H1 (cell line): ENCODE results near the gene GP5. TPM values are rescaled to one million over a fixed set of nuclear protein-coding genes. Genes with fewer than 3 reads are reported as not detected.

ENCODE experiments used
- CTCF ChIA-PET: fragments of 300-600 bp; sonication (Branson Sonifier 250); formaldehyde crosslinking; loops from one replicate; lab custom pipeline; 2021; ENCODE audit not compliant: partially characterized antibody; lab: Charles Lee
- POLR2A ChIA-PET: fragments of 300-600 bp; sonication (Branson Sonifier 250); formaldehyde crosslinking; loops from one replicate; lab custom pipeline; 2021; ENCODE audit warnings: inconsistent platforms; ENCODE audit not compliant: partially characterized antibody; lab: Charles Lee
- DNase-seq, 2 experiments: peaks; one replicate each; pipeline versions ENCODE4 v3.0.0 to v3.0.0-alpha.2; 2010 to 2022; ENCODE audit warnings: low spot score in 2 of 2, low read depth in 1 of 2, mixed read lengths in 1 of 2
- FAIRE-seq: peaks from 2 replicates; lab custom pipeline; 2011; peaks lifted over from hg19 to GRCh38; lab: Jason Lieb, UNC
- H2AFZ ChIP-seq: 2 replicates; pipeline ENCODE4 v1.8.1; 2012; ENCODE audit warnings: low read length, inconsistent platforms
- H2AK5ac ChIP-seq: 2 replicates; pipeline ENCODE4 v1.6.1; 2013; ENCODE audit warnings: low read depth, low read length
- H2BK120ac ChIP-seq: replicated peaks from 2 replicates; pipeline ENCODE3; 2013; ENCODE audit warnings: low read depth, low read length, inconsistent platforms
- H2BK12ac ChIP-seq: 2 replicates; pipeline ENCODE4 v1.6.1; 2013; ENCODE audit warnings: low read depth, low read length
- H2BK15ac ChIP-seq: 2 replicates; pipeline ENCODE4 v1.6.1; 2013; ENCODE audit warnings: low read length
- H2BK20ac ChIP-seq: 2 replicates; pipeline ENCODE4 v1.6.1; 2013; ENCODE audit warnings: low read length
- H2BK5ac ChIP-seq: 2 replicates; pipeline ENCODE4 v1.6.1; 2013; ENCODE audit warnings: low read depth, low read length
- H3K14ac ChIP-seq: 2 replicates; pipeline ENCODE4 v1.6.1; 2013; ENCODE audit warnings: inconsistent platforms; ENCODE audit not compliant: insufficient read length
- H3K18ac ChIP-seq: 2 replicates; pipeline ENCODE4 v1.6.1; 2013; ENCODE audit warnings: low read length; ENCODE audit errors: extremely low read depth
- H3K23ac ChIP-seq: 2 replicates; pipeline ENCODE4 v1.6.1; 2013; ENCODE audit warnings: inconsistent platforms; ENCODE audit not compliant: insufficient read length
- H3K23me2 ChIP-seq: 2 replicates; pipeline ENCODE4 v1.6.1; 2013; ENCODE audit warnings: low read depth, low read length
- H3K27ac ChIP-seq: 2 replicates; pipeline ENCODE4 v1.6.1; 2011; ENCODE audit warnings: low read depth, low read length, inconsistent platforms
- H3K27me3 ChIP-seq, 4 experiments: replicated peaks in 1 of 4; 1 replicate in 1 of 4; 2 replicates in 3 of 4; pipeline versions ENCODE4 v1.6.1 to v1.8.1; 2011 to 2013; ENCODE audit warnings: low read length in 3 of 4, mild to moderate bottlenecking in 3 of 4, inconsistent platforms in 2 of 4, mixed read lengths in 2 of 4, moderate library complexity in 1 of 4; ENCODE audit not compliant: control insufficient read depth in 3 of 4, insufficient read depth in 3 of 4; ENCODE audit errors: extremely low read depth in 1 of 4
- H3K36me3 ChIP-seq, 4 experiments: 2 replicates each; pipeline versions ENCODE4 v1.6.1 to v1.8.1; 2011 to 2013; ENCODE audit warnings: mild to moderate bottlenecking in 4 of 4, low read length in 3 of 4, moderate library complexity in 2 of 4, control low read depth in 1 of 4, inconsistent platforms in 1 of 4; ENCODE audit not compliant: insufficient read depth in 4 of 4, control insufficient read depth in 2 of 4
- H3K4ac ChIP-seq: replicated peaks from 2 replicates; pipeline ENCODE3; 2013; ENCODE audit warnings: low read length, low read depth, mixed read lengths, inconsistent platforms; ENCODE audit not compliant: insufficient read length
- H3K4me1 ChIP-seq, 4 experiments: replicated peaks in 1 of 4; 1 replicate in 1 of 4; 2 replicates in 3 of 4; pipeline versions ENCODE4 v1.6.1 to v1.8.1; 2011 to 2013; ENCODE audit warnings: low read length in 3 of 4, inconsistent platforms in 2 of 4, mixed read lengths in 1 of 4; ENCODE audit not compliant: insufficient read depth in 4 of 4, control insufficient read depth in 3 of 4
- H3K4me2 ChIP-seq, 2 experiments: 2 replicates each; pipeline versions ENCODE4 v1.6.1 to v1.8.1; 2011 to 2013; ENCODE audit warnings: low read depth in 2 of 2, low read length in 2 of 2, control low read depth in 1 of 2, inconsistent platforms in 1 of 2, mild to moderate bottlenecking in 1 of 2; ENCODE audit not compliant: insufficient read depth in 1 of 2
- H3K4me3 ChIP-seq, 4 experiments: fragments of 200-600, 300-600 bp in 1 of 4; sonication (generic), shearing (Covaris generic), sonication (Bioruptor Twin) in 1 of 4; 2 replicates each; pipeline versions ENCODE4 v1.5.1 to v1.8.1; 2011 to 2016; ENCODE audit warnings: low read length in 4 of 4, low read depth in 3 of 4, control low read depth in 2 of 4, inconsistent platforms in 2 of 4, mild to moderate bottlenecking in 2 of 4, mixed read lengths in 1 of 4, moderate library complexity in 1 of 4; ENCODE audit not compliant: insufficient read depth in 2 of 4; ENCODE audit errors: extremely low read depth in 1 of 4
- H3K56ac ChIP-seq: replicated peaks from 2 replicates; pipeline ENCODE3; 2013; ENCODE audit warnings: low read depth, mild to moderate bottlenecking, mixed read lengths, low read length, inconsistent platforms; ENCODE audit not compliant: insufficient read length
- H3K79me1 ChIP-seq: 2 replicates; pipeline ENCODE4 v1.6.1; 2013; ENCODE audit warnings: low read depth, low read length, control low read depth
- H3K79me2 ChIP-seq, 2 experiments: 2 replicates each; pipeline versions ENCODE4 v1.6.1 to v1.8.1; 2012 to 2013; ENCODE audit warnings: low read length in 2 of 2, mild to moderate bottlenecking in 2 of 2, inconsistent platforms in 1 of 2; ENCODE audit not compliant: insufficient read depth in 2 of 2, control insufficient read depth in 1 of 2
- H3K9ac ChIP-seq, 4 experiments: replicated peaks in 1 of 4; 1 replicate in 1 of 4; 2 replicates in 3 of 4; pipeline versions ENCODE4 v1.6.1 to v1.8.1; 2011 to 2013; ENCODE audit warnings: low read depth in 3 of 4, low read length in 3 of 4, control low read depth in 2 of 4, mild to moderate bottlenecking in 2 of 4, moderate library complexity in 2 of 4, inconsistent platforms in 1 of 4; ENCODE audit errors: extremely low read depth in 1 of 4
- H3K9me3 ChIP-seq, 2 experiments: 2 replicates each; pipeline versions ENCODE4 v1.6.1 to v1.8.1; 2012 to 2013; ENCODE audit warnings: mild to moderate bottlenecking in 2 of 2, moderate library complexity in 2 of 2, control low read depth in 1 of 2, inconsistent platforms in 1 of 2, low read depth in 1 of 2, low read length in 1 of 2, mixed read lengths in 1 of 2; ENCODE audit not compliant: insufficient read depth in 2 of 2
- H4K20me1 ChIP-seq, 2 experiments: replicated peaks in 1 of 2; 2 replicates each; pipeline versions ENCODE3 to v1.8.1; 2011 to 2013; ENCODE audit warnings: inconsistent platforms in 2 of 2, low read length in 2 of 2, mild to moderate bottlenecking in 1 of 2; ENCODE audit not compliant: insufficient read depth in 2 of 2, control insufficient read depth in 1 of 2
- H4K5ac ChIP-seq: 2 replicates; pipeline ENCODE4 v1.6.1; 2013; ENCODE audit warnings: low read length, low read depth, mixed read lengths, inconsistent platforms; ENCODE audit not compliant: insufficient read length
- H4K8ac ChIP-seq: 2 replicates; pipeline ENCODE4 v1.8.0; 2013; ENCODE audit warnings: mild to moderate bottlenecking, moderate library complexity, low read length, inconsistent platforms; ENCODE audit not compliant: insufficient read depth; ENCODE audit errors: extremely low read depth
- H4K91ac ChIP-seq: replicated peaks from 2 replicates; pipeline ENCODE3; 2013; ENCODE audit warnings: low read length, mixed read lengths, inconsistent platforms; ENCODE audit not compliant: insufficient read length
- CBX8 ChIP-seq: fragments of 300-800, 300-1000 bp; sonication (generic); IDR thresholded peaks from 2 replicates; pipeline ENCODE4 v1.7.1; 2016; ENCODE audit warnings: low read depth, low read length, borderline replicate concordance
- JUN ChIP-seq: IDR thresholded peaks from 2 replicates; pipeline ENCODE4 v1.6.1; 2011; ENCODE audit warnings: low read depth, mild to moderate bottlenecking, improper control_type of control experiment, low read length
- JUND ChIP-seq: IDR thresholded peaks from 2 replicates; pipeline ENCODE4 v1.6.1; 2011; ENCODE audit warnings: mild to moderate bottlenecking, improper control_type of control experiment, low read length
- NRF1 ChIP-seq: IDR thresholded peaks from 2 replicates; pipeline ENCODE4 v1.6.1; 2011; ENCODE audit warnings: mild to moderate bottlenecking, low read depth, low read length, improper control_type of control experiment
- SUZ12 ChIP-seq: fragments of 200-600 bp; sonication (generic); IDR thresholded peaks from 2 replicates; pipeline ENCODE4 v1.6.1; 2012; ENCODE audit warnings: mild to moderate bottlenecking, inconsistent platforms, low read length, moderate library complexity, mixed read lengths
- WGBS, 2 experiments: shearing (Covaris generic) in 1 of 2; methylation state at CpG; one replicate each; pipeline versions ENCODE4 v1.1.6 to v1.1.7; 2013 to 2015; ENCODE audit warnings: low lambda C conversion rate in 2 of 2, mixed read lengths in 2 of 2, inconsistent platforms in 1 of 2, low coverage in 1 of 2, missing lambda C conversion rate in 1 of 2; ENCODE audit not compliant: insufficient replicate concordance in 2 of 2, insufficient coverage in 1 of 2, insufficient read length in 1 of 2; ENCODE audit errors: extremely low coverage in 1 of 2, missing lambda C conversion rate in 1 of 2; 5-methylcytosine and 5-hydroxymethylcytosine counted together
- polyA plus RNA-seq, 7 experiments: library from polyadenylated mRNA; depleted of rRNA in 3 of 7; stranded (reverse) in 5 of 7; unstranded in 2 of 7; fragments of >200 nt in 5 of 7; fragments of 200-250 nt in 2 of 7; gene quantifications; 1 replicate in 5 of 7; 2 replicates in 1 of 7; 4 replicates in 1 of 7; pipeline versions ENCODE4 v1.2.1 to v1.2.3, GENCODE V29; 2011 to 2013; ENCODE audit warnings: missing spikeins in 2 of 7, mixed read lengths in 2 of 7
- total RNA-seq: library from RNA; stranded (reverse); fragmentation: NEBNext Ultra II Directional; extraction: Animal tissue kit (Norgen Biotek cat#: 25700); gene quantifications from 2 replicates; pipeline ENCODE4 v1.2.1, GENCODE V29; 2021
- TF ChIP-seq, protein P1 (sequence below): IDR thresholded peaks from 2 replicates; pipeline ENCODE4 v1.6.1; 2011; ENCODE audit warnings: low read depth, mild to moderate bottlenecking, low read length; ENCODE audit not compliant: insufficient read depth

GP5 gene
- total and polyA plus RNA-seq, 2 of the 8 experiments (the other 6 are each of a cell fraction or from before 2014, with no cell fraction given) = 0.13 to 0.14 TPM

GRCh38 chr3:194392576-194392975, 6.5 kb downstream of the GP5 start:
- Histone ChIP-seq H2BK15ac (no peak overlapping the region), H3K56ac (no peak overlapping the region), H4K91ac (no peak overlapping the region), H2AK5ac (no peak overlapping the region), H2BK5ac (no peak overlapping the region), H3K4me1 (peaks cover 0 to 9% (median 5%) of the 10 kb centered on the region in 4 experiments; a peak in 4 of 7 replicates), H4K5ac (no peak overlapping the region), H2BK12ac (no peak overlapping the region), H3K18ac (no peak overlapping the region), H3K4me3 (no peak overlapping the region), H3K27me3 (peaks cover 7 to 19% (median 13%) of the 10 kb centered on the region in 4 experiments; a peak in 6 of 7 replicates), H3K4ac (no peak overlapping the region), H2BK20ac (no peak overlapping the region), H4K20me1 (no peaks in the 10 kb centered on the region), H3K23ac (no peak overlapping the region), H4K8ac (no peak overlapping the region), H2AFZ (no peak overlapping the region), H3K79me2 (no peaks in the 10 kb centered on the region), H3K14ac (no peak overlapping the region), H3K27ac (no peak overlapping the region), H3K23me2 (peaks cover 3% of the 10 kb centered on the region), H3K9me3 (peaks cover 0 to 4% of the 10 kb centered on the region in 2 experiments; a peak in 1 of 4 replicates), H2BK120ac (no peak overlapping the region), H3K79me1 (no peaks in the 10 kb centered on the region), H3K4me2 (no peak overlapping the region), H3K36me3 (no peaks in the 10 kb centered on the region), H3K9ac (no peak overlapping the region)
- CTCF ChIA-PET = interaction anchor here (1.2 to 1.6 kb wide), 2 partner anchors 12 to 49 kb away, joined by 3 to 5 read pairs; no protein-coding TSS in a partner anchor
- WGBS, 2 experiments = 94% methylated on average over 7 of the region's 7 CpGs; no CpG with 5 or more reads in 1 of the 2 experiments
- POLR2A ChIA-PET = no interaction called here
- no peak for TF ChIP-seq JUND
- TF ChIP-seq SUZ12 = no peak
- TF ChIP-seq CBX8 = no peak
- TF ChIP-seq, protein P1, sequence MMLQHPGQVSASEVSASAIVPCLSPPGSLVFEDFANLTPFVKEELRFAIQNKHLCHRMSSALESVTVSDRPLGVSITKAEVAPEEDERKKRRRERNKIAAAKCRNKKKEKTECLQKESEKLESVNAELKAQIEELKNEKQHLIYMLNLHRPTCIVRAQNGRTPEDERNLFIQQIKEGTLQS = no peak
- no peak for TF ChIP-seq NRF1
- TF ChIP-seq JUN = no peak
- FAIRE-seq = no peak
- peak in 1 of 2 experiments; percentile 17 for DNase-seq
